H1 (cell line): ENCODE measurements around the gene PIGL. TPM values are rescaled to one million over a fixed set of nuclear protein-coding genes. Genes with fewer than 3 reads are reported as not detected.

Experiments
- CTCF ChIA-PET: fragments of 300-600 bp; sonication (Branson Sonifier 250); formaldehyde crosslinking; loops from one replicate; lab custom pipeline; 2021; ENCODE audit not compliant: partially characterized antibody; lab: Charles Lee
- POLR2A ChIA-PET: fragments of 300-600 bp; sonication (Branson Sonifier 250); formaldehyde crosslinking; loops from one replicate; lab custom pipeline; 2021; ENCODE audit warnings: inconsistent platforms; ENCODE audit not compliant: partially characterized antibody; lab: Charles Lee
- DNase-seq, 2 experiments: peaks; one replicate each; pipeline versions ENCODE4 v3.0.0 to v3.0.0-alpha.2; 2010 to 2022; ENCODE audit warnings: low spot score in 2 of 2, low read depth in 1 of 2, mixed read lengths in 1 of 2
- FAIRE-seq: peaks from 2 replicates; lab custom pipeline; 2011; peaks lifted over from hg19 to GRCh38; lab: Jason Lieb, UNC
- H2AFZ ChIP-seq: 2 replicates; pipeline ENCODE4 v1.8.1; 2012; ENCODE audit warnings: low read length, inconsistent platforms
- H2AK5ac ChIP-seq: 2 replicates; pipeline ENCODE4 v1.6.1; 2013; ENCODE audit warnings: low read depth, low read length
- H2BK120ac ChIP-seq: replicated peaks from 2 replicates; pipeline ENCODE3; 2013; ENCODE audit warnings: low read depth, low read length, inconsistent platforms
- H2BK12ac ChIP-seq: 2 replicates; pipeline ENCODE4 v1.6.1; 2013; ENCODE audit warnings: low read depth, low read length
- H2BK15ac ChIP-seq: 2 replicates; pipeline ENCODE4 v1.6.1; 2013; ENCODE audit warnings: low read length
- H2BK20ac ChIP-seq: 2 replicates; pipeline ENCODE4 v1.6.1; 2013; ENCODE audit warnings: low read length
- H2BK5ac ChIP-seq: 2 replicates; pipeline ENCODE4 v1.6.1; 2013; ENCODE audit warnings: low read depth, low read length
- H3K14ac ChIP-seq: 2 replicates; pipeline ENCODE4 v1.6.1; 2013; ENCODE audit warnings: inconsistent platforms; ENCODE audit not compliant: insufficient read length
- H3K18ac ChIP-seq: 2 replicates; pipeline ENCODE4 v1.6.1; 2013; ENCODE audit warnings: low read length; ENCODE audit errors: extremely low read depth
- H3K23ac ChIP-seq: 2 replicates; pipeline ENCODE4 v1.6.1; 2013; ENCODE audit warnings: inconsistent platforms; ENCODE audit not compliant: insufficient read length
- H3K23me2 ChIP-seq: 2 replicates; pipeline ENCODE4 v1.6.1; 2013; ENCODE audit warnings: low read depth, low read length
- H3K27ac ChIP-seq: 2 replicates; pipeline ENCODE4 v1.6.1; 2011; ENCODE audit warnings: low read depth, low read length, inconsistent platforms
- H3K27me3 ChIP-seq, 4 experiments: replicated peaks in 1 of 4; 1 replicate in 1 of 4; 2 replicates in 3 of 4; pipeline versions ENCODE4 v1.6.1 to v1.8.1; 2011 to 2013; ENCODE audit warnings: low read length in 3 of 4, mild to moderate bottlenecking in 3 of 4, inconsistent platforms in 2 of 4, mixed read lengths in 2 of 4, moderate library complexity in 1 of 4; ENCODE audit not compliant: control insufficient read depth in 3 of 4, insufficient read depth in 3 of 4; ENCODE audit errors: extremely low read depth in 1 of 4
- H3K36me3 ChIP-seq, 4 experiments: 2 replicates each; pipeline versions ENCODE4 v1.6.1 to v1.8.1; 2011 to 2013; ENCODE audit warnings: mild to moderate bottlenecking in 4 of 4, low read length in 3 of 4, moderate library complexity in 2 of 4, control low read depth in 1 of 4, inconsistent platforms in 1 of 4; ENCODE audit not compliant: insufficient read depth in 4 of 4, control insufficient read depth in 2 of 4
- H3K4ac ChIP-seq: replicated peaks from 2 replicates; pipeline ENCODE3; 2013; ENCODE audit warnings: low read length, low read depth, mixed read lengths, inconsistent platforms; ENCODE audit not compliant: insufficient read length
- H3K4me1 ChIP-seq, 4 experiments: replicated peaks in 1 of 4; 1 replicate in 1 of 4; 2 replicates in 3 of 4; pipeline versions ENCODE4 v1.6.1 to v1.8.1; 2011 to 2013; ENCODE audit warnings: low read length in 3 of 4, inconsistent platforms in 2 of 4, mixed read lengths in 1 of 4; ENCODE audit not compliant: insufficient read depth in 4 of 4, control insufficient read depth in 3 of 4
- H3K4me2 ChIP-seq, 2 experiments: 2 replicates each; pipeline versions ENCODE4 v1.6.1 to v1.8.1; 2011 to 2013; ENCODE audit warnings: low read depth in 2 of 2, low read length in 2 of 2, control low read depth in 1 of 2, inconsistent platforms in 1 of 2, mild to moderate bottlenecking in 1 of 2; ENCODE audit not compliant: insufficient read depth in 1 of 2
- H3K4me3 ChIP-seq, 4 experiments: fragments of 200-600, 300-600 bp in 1 of 4; sonication (generic), shearing (Covaris generic), sonication (Bioruptor Twin) in 1 of 4; 2 replicates each; pipeline versions ENCODE4 v1.5.1 to v1.8.1; 2011 to 2016; ENCODE audit warnings: low read length in 4 of 4, low read depth in 3 of 4, control low read depth in 2 of 4, inconsistent platforms in 2 of 4, mild to moderate bottlenecking in 2 of 4, mixed read lengths in 1 of 4, moderate library complexity in 1 of 4; ENCODE audit not compliant: insufficient read depth in 2 of 4; ENCODE audit errors: extremely low read depth in 1 of 4
- H3K56ac ChIP-seq: replicated peaks from 2 replicates; pipeline ENCODE3; 2013; ENCODE audit warnings: low read depth, mild to moderate bottlenecking, mixed read lengths, low read length, inconsistent platforms; ENCODE audit not compliant: insufficient read length
- H3K79me1 ChIP-seq: 2 replicates; pipeline ENCODE4 v1.6.1; 2013; ENCODE audit warnings: low read depth, low read length, control low read depth
- H3K79me2 ChIP-seq, 2 experiments: 2 replicates each; pipeline versions ENCODE4 v1.6.1 to v1.8.1; 2012 to 2013; ENCODE audit warnings: low read length in 2 of 2, mild to moderate bottlenecking in 2 of 2, inconsistent platforms in 1 of 2; ENCODE audit not compliant: insufficient read depth in 2 of 2, control insufficient read depth in 1 of 2
- H3K9ac ChIP-seq, 4 experiments: replicated peaks in 1 of 4; 1 replicate in 1 of 4; 2 replicates in 3 of 4; pipeline versions ENCODE4 v1.6.1 to v1.8.1; 2011 to 2013; ENCODE audit warnings: low read depth in 3 of 4, low read length in 3 of 4, control low read depth in 2 of 4, mild to moderate bottlenecking in 2 of 4, moderate library complexity in 2 of 4, inconsistent platforms in 1 of 4; ENCODE audit errors: extremely low read depth in 1 of 4
- H3K9me3 ChIP-seq, 2 experiments: 2 replicates each; pipeline versions ENCODE4 v1.6.1 to v1.8.1; 2012 to 2013; ENCODE audit warnings: mild to moderate bottlenecking in 2 of 2, moderate library complexity in 2 of 2, control low read depth in 1 of 2, inconsistent platforms in 1 of 2, low read depth in 1 of 2, low read length in 1 of 2, mixed read lengths in 1 of 2; ENCODE audit not compliant: insufficient read depth in 2 of 2
- H4K20me1 ChIP-seq, 2 experiments: replicated peaks in 1 of 2; 2 replicates each; pipeline versions ENCODE3 to v1.8.1; 2011 to 2013; ENCODE audit warnings: inconsistent platforms in 2 of 2, low read length in 2 of 2, mild to moderate bottlenecking in 1 of 2; ENCODE audit not compliant: insufficient read depth in 2 of 2, control insufficient read depth in 1 of 2
- H4K5ac ChIP-seq: 2 replicates; pipeline ENCODE4 v1.6.1; 2013; ENCODE audit warnings: low read length, low read depth, mixed read lengths, inconsistent platforms; ENCODE audit not compliant: insufficient read length
- H4K8ac ChIP-seq: 2 replicates; pipeline ENCODE4 v1.8.0; 2013; ENCODE audit warnings: mild to moderate bottlenecking, moderate library complexity, low read length, inconsistent platforms; ENCODE audit not compliant: insufficient read depth; ENCODE audit errors: extremely low read depth
- H4K91ac ChIP-seq: replicated peaks from 2 replicates; pipeline ENCODE3; 2013; ENCODE audit warnings: low read length, mixed read lengths, inconsistent platforms; ENCODE audit not compliant: insufficient read length
- ASH2L ChIP-seq: fragments of 200-600, 300-600 bp; sonication (generic); IDR thresholded peaks from one replicate; pipeline ENCODE4 v1.7.1; 2017; ENCODE audit warnings: low read length
- EGR1 ChIP-seq: IDR thresholded peaks from 2 replicates; pipeline ENCODE4 v1.6.1; 2011; ENCODE audit warnings: low read depth, low read length, borderline replicate concordance
- TAF7 ChIP-seq: optimal IDR thresholded peaks from 2 replicates; pipeline ENCODE3; 2011; ENCODE audit warnings: low read depth, mild to moderate bottlenecking, inconsistent platforms, low read length, moderate library complexity, borderline replicate concordance
- TCF12 ChIP-seq: IDR thresholded peaks from 2 replicates; pipeline ENCODE4 v1.6.1; 2011; ENCODE audit warnings: low read depth, mild to moderate bottlenecking, low read length
- WGBS, 2 experiments: shearing (Covaris generic) in 1 of 2; methylation state at CpG; one replicate each; pipeline versions ENCODE4 v1.1.6 to v1.1.7; 2013 to 2015; ENCODE audit warnings: low lambda C conversion rate in 2 of 2, mixed read lengths in 2 of 2, inconsistent platforms in 1 of 2, low coverage in 1 of 2, missing lambda C conversion rate in 1 of 2; ENCODE audit not compliant: insufficient replicate concordance in 2 of 2, insufficient coverage in 1 of 2, insufficient read length in 1 of 2; ENCODE audit errors: extremely low coverage in 1 of 2, missing lambda C conversion rate in 1 of 2; 5-methylcytosine and 5-hydroxymethylcytosine counted together
- polyA plus RNA-seq, 7 experiments: library from polyadenylated mRNA; depleted of rRNA in 3 of 7; stranded (reverse) in 5 of 7; unstranded in 2 of 7; fragments of >200 nt in 5 of 7; fragments of 200-250 nt in 2 of 7; gene quantifications; 1 replicate in 5 of 7; 2 replicates in 1 of 7; 4 replicates in 1 of 7; pipeline versions ENCODE4 v1.2.1 to v1.2.3, GENCODE V29; 2011 to 2013; ENCODE audit warnings: missing spikeins in 2 of 7, mixed read lengths in 2 of 7
- total RNA-seq: library from RNA; stranded (reverse); fragmentation: NEBNext Ultra II Directional; extraction: Animal tissue kit (Norgen Biotek cat#: 25700); gene quantifications from 2 replicates; pipeline ENCODE4 v1.2.1, GENCODE V29; 2021

PIGL gene
- total and polyA plus RNA-seq, 2 of the 8 experiments (the other 6 are each of a cell fraction or from before 2014, with no cell fraction given): 28.4 to 30.8 TPM

- no peaks in the 10 kb centered on the region for H3K79me1 ChIP-seq
- peak overlapping the region; percentile 88 for H3K27ac ChIP-seq
- TF ChIP-seq EGR1 (no peak), ASH2L (no peak), TCF12 (no peak), TAF7 (no peak)
- no peak overlapping the region; the same call in 1 of the 2 replicates for H3K18ac ChIP-seq
- peak overlapping the region; percentile 71; the same call in 1 of the 2 replicates for H2BK5ac ChIP-seq
- peaks cover 9% of the 10 kb centered on the region for H3K23me2 ChIP-seq
- peaks cover 0 to 6% (median 2%) of the 10 kb centered on the region in 4 experiments; a peak in 5 of 7 replicates for H3K4me1 ChIP-seq
- no peak overlapping the region for H2BK12ac ChIP-seq
- H4K91ac ChIP-seq: no peak overlapping the region
- H2AK5ac ChIP-seq: no peak overlapping the region
- no peak overlapping the region for H2BK20ac ChIP-seq
- H3K79me2 ChIP-seq: peaks cover 34 to 82% of the 10 kb centered on the region in 2 experiments
- no peak for DNase-seq
- H3K27me3 ChIP-seq: no peaks in the 10 kb centered on the region
- no peak overlapping the region for H3K14ac ChIP-seq
- no peak for FAIRE-seq
- H3K4me2 ChIP-seq: peak overlapping the region; percentile 80 to 90
- H2AFZ ChIP-seq: no peak overlapping the region
- H3K36me3 ChIP-seq: no peaks in the 10 kb centered on the region
- no peak overlapping the region for H2BK120ac ChIP-seq
- H3K56ac ChIP-seq: no peak overlapping the region
- H3K4ac ChIP-seq: no peak overlapping the region
- peaks cover 0 to 4% of the 10 kb centered on the region in 2 experiments for H4K20me1 ChIP-seq
- H3K4me3 ChIP-seq: peak overlapping the region; percentile 80 to 92 (median 90)
- peak overlapping the region; percentile 98; the same call in 1 of the 2 replicates for H4K8ac ChIP-seq
- H3K9ac ChIP-seq: peak overlapping the region; percentile 85 to 97 (median 94)
- 16% methylated on average over 16 of the region's 16 CpGs; no CpG with 5 or more reads in 1 of the 2 experiments for WGBS, 2 experiments
- CTCF ChIA-PET: interaction anchor here (1.2 kb wide), 1 partner anchor 11 kb away, joined by 4 read pairs; no protein-coding TSS in a partner anchor
- H3K9me3 ChIP-seq: no peaks in the 10 kb centered on the region
- no peak overlapping the region for H2BK15ac ChIP-seq
- POLR2A ChIA-PET: interaction anchor here (0.8 to 4.8 kb wide), 12 partner anchors 10 to 166 kb away, joined by 3 to 46 read pairs (median 4); partner anchors contain the start of genes CENPV and UBB
- no peak overlapping the region for H4K5ac ChIP-seq
- H3K23ac ChIP-seq: no peak overlapping the region
These were observed 2.6 kb upstream of the PIGL start for GRCh38 chr17:16214190-16215001.
